Measurements from ENCODE around the gene FLVCR2.

- TF ChIP-seq EP300 (IDR thresholded peaks at IDR 0.05) (no peak), POLR2A (IDR thresholded peaks at IDR 0.05) (no peak)
Measured at GRCh38 chr14:75578786-75579337, 442 bp downstream of the FLVCR2 start.
